GM21360 (cell line): ENCODE data around the gene MLLT6.
"Not testable (repeated sequence)": the region's sequence is repeated elsewhere in the genome, so short reads cannot be mapped to it uniquely, and the experiment has no call there.

Experiments used
- ATAC-seq: cut with Tn5 transposase; IDR thresholded peaks from one replicate; pipeline ENCODE4 v1.9.1; 2021; ENCODE audit warnings: mild to moderate bottlenecking, moderate library complexity; ENCODE audit not compliant: unreplicated experiment

Gene MLLT6

DNA sequence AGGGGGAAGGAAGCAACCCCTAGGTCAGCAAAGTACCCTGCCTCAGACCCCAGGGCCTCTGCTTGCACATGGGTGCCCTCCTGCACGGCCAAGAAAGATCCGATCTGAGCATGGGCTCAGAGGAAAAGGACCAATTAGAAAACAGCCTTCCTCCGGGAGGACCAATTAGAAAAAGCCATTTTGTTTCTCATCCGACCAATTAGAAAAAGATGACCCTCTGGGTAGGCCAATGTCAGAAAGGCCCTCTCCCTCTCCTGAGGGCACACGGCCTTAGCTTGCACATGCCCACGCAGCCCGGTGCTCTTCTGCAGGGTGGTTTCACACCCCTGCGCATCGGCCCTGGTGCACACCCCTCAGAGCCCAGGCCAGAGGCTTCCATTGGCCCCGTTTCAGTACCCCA is 20.0 kb downstream of the MLLT6 start:
- ATAC-seq = no peak

DNA sequence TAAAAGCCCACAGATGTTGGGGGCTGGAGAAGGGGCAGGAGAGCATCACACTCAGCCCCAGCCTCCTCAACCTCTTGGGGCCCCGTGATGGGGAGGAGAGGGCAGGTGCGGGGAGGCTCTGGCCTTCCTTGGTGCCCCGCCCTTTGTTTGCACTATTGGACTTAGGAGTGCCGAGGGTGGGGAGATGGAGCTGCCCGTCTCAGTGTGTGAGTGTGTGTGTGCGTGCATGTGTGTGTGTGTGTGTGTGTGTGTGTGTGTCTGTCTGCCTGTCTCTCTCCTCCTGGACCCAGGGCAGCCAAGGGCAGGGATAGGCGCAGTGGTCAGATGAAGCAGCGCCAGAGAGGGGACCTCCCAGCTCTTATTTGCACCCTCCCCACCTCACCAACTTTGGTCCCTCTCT is 21.1 kb downstream of the MLLT6 start:
- ATAC-seq = not testable (repeated sequence)

DNA sequence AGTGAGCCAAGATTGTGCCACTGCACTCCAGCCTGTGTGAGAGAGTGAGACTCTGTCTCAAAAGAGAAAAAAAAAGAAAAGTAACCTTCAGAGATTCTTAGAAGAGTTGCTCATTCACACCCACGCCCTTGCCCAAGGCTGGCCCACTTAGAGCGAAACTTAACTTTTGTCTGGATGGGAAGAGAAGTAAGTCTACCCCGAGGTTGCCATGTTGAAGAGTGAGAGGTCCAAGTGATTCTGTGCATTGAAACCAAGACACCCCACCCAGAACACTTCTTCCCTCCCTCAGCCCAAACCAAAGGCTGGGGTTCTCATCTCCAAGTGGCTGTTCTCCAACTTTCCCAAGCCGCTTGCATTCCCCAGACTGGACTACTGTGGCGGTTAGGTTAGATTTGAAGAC is 22.7 kb downstream of the MLLT6 start:
- no peak for ATAC-seq

DNA sequence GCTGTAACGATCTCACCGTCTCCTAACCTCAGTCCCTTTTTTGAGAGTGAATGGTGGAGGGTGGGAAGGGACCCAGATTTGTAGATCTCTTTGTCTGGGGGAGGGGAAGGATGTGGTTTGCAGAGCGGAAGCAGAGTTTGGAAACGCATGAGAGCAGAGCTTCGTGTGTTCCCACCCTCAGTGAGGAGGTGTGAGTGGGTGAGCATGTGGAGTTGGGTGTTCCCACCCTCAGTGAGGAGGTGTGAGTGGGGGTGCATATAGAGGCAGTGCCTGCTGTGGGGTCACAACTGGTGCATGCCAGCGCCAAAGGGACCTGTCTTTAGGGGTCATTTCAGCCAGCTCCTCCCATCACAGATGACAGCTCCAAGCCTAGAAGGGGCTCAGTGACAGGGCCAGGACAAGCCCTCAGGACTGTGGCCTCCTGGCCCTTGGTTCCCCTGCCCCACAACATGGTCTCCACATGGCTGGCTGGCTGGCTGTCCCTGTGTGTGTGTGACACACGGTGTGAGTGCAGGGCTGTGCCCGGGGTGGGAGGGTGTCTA is 23.3 kb downstream of the MLLT6 start:
- ATAC-seq = no peak

DNA sequence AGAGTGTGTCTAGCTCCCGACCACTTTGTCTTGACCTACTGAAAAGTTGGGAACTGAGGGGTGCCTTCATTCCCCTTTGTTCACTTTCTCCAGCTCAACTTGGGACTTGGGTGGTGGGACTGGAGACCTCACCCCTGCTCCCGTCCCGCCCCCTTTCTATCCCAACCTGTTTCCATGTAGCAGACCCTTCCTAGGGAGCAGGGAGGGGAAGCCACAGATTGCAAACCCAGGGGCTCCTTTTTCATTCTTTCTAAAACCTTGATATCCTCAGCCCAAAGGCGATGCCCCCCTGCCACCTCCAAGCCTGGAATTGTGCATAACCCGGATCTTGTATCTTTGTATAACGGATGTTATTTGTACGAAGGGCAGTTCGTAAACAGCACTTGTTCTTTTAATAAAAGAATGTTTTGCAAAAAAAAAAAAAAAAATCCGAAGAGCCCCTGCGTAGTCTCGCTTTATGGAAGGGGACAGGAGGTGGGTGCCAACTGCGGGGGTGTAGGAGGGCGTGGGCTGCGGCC is 24.4 kb downstream of the MLLT6 start:
- no peak for ATAC-seq

DNA sequence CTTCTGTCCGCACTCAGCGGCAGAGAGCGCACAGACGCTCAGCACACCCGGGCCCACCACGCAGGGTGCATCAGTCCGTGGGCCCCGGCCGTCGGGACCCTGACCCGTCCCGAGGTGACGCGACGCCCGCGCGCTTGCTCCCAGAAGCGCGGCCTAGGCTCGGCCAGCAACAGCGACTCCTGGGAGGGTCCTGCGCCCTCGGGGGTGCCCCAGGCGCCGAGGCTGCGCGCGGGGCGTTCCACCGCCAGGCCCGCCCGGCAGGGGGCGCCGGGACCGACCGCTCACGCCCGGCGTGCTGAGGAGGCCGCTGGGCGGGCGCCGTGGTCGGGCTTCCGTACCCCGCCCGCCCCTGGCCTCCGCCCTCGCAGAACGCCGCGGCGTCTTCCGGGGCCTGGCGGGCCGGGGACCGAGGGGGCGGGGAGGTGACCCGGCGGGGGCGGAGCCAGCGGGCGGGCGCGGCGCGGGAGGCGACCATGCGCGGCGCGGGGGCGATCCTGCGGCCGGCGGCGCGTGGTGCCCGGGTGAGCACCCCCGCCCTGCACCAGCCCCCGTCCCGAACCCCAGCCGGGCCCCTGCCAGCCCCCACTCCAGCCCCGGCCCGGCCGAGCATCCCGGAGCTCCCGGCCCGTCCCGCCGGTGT is 24.9 kb downstream of the MLLT6 start, which contains the start of gene CISD3:
CISD3 (plus strand) TSS at position 456 of the 640 bp plus-strand sequence; CDS start at position 474, 18 bp downstream.
- ATAC-seq = peak; percentile 74

DNA sequence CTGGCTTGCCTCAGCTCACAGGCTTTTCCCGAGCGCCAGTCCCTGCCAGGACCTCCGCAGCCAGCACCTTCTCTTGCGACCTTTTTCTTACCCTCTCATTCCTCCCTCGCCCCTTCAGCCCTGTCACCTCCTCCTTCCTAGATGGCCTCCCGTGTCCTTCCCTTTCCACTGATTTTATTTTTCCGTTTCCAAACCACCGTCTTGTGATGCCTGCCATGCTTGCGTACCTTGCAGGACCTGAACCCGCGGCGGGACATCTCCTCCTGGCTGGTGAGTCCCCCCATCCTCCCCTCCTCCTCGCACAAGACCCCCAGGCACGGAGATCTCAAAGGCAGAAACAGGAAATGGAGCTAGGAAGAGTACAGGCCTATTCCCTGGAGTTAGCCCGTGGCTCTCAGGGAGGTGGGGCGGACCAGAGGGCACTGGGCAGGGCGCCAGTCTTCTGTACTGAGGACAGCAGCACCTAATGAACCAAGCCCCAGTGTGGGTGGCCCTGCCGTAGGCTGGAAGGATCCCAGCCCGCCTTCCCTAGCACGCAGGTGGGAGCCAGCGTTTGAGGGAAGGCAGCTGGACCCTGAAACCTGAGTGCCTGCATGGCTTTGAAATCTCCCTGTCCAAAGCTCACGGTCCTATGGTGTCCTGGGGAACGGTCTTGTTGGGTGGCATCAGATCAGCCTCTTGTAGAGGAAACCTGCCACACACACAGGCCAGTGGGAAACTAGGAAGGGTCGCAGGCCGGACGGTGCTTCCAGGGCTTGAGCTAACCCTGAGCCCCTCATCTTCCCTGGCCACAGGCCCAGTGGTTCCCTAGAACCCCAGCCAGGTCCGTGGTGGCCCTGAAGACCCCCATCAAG is 25.7 kb downstream of the MLLT6 start:
- ATAC-seq = no peak

DNA sequence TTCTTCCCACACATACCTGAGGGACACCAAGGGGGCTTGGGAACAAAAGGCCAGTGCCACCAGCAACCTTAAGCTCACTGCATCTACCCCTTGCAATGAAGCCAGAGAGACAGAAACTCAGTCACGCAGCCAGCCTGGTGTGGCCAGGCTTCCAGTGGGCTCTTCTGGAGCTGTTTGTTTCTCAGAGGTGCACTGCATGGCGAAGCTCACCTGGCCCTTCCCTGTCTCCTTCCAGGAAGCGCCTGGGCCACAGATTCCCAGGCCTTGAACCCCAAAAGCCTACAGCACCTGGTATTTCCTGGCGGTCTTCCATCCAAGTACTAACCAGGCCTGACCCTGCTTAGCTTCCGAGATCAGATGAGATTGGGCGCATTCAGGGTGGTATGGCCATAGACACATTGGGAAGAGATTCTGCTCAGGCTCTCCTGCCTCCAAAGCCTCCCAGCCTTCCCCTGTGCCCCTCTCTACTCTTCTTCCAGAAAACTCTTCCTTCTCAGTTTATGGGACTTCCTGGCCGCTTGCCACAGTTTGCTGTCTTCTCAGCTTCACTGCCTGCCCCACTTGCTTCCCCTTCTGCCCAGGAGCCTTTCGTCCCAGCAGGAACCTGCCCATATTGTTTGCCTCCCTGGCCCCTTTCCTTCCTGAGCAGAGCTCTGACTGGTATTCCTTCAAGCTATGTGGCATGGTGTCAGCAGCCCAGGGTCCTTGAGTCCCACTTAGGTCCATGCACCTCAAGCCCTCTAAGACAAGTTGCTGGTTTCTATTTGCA is 26.6 kb downstream of the MLLT6 start:
- ATAC-seq = no peak

DNA sequence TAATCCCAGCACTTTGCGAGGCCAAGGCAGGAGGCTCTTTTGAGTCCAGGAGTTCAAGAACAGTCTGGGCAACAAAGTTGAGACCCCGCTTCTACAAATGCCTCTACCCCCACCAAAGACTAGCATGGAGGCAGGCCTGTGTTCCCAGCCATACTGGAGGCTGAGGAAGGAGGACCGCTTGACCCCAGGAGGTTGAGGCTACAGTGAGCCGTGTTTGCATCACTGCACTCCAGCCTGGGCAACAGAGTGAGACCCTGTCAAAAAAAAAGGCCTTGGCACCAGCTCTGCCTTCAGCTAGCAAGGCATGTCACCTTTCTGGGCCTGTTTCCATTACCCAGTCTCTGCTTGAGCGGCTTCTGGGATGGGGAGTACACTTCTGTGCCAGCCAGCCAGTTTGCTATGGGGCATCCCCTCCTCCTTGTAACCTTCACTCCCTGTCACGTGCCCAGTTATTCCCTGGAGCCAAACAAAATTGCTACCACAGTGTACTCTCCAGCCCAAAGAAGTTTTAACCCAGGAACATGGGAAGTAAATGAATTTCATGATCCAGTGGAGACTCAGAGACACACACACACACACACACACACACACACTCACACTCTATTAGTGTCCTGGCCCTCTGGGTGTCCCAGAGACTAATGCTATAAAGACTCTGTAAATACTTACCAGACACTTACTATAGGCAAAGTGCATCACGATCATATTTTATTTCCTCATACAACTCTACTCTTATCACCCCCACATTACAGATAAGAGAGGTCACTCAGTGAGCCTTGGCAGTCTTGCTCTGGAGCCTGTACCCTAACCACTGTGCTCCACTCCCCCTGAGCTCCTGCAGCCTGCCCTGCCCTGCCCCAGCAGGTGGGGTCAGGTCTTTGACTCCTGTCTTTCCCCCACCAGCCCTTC is 27.6 kb downstream of the MLLT6 start:
- no peak for ATAC-seq

DNA sequence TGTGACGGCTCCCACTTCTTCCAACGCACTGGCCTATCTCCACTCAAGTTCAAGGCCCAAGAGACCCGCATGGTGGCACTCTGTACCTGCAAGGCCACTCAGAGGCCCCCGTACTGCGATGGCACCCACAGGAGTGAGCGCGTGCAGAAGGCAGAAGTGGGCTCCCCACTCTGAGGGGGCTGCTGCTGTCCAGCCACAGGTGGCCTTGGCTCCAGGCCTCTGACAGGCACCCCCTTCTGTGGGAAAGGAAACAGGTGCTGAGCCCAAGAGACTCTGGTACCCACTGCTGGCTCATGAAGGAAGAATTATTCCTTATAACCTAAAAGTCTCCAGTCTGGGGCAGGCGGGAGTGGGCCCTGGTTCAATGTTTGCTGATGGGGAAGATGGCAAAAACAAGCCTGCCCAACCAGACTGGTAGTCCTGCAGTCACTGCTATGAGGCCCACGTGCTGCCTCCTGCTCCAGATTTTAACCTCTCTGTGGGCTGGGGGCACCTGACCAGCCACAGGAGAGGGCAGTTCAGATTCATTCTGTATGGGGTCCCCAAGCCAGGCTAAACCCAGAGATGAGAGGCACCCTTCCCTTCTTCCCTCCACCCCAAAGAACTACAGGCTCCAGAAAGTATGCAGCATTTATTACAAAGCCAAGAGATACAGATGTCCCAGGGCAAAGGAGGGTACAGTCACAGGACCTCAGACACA is 28.4 kb downstream of the MLLT6 start:
- no peak for ATAC-seq

DNA sequence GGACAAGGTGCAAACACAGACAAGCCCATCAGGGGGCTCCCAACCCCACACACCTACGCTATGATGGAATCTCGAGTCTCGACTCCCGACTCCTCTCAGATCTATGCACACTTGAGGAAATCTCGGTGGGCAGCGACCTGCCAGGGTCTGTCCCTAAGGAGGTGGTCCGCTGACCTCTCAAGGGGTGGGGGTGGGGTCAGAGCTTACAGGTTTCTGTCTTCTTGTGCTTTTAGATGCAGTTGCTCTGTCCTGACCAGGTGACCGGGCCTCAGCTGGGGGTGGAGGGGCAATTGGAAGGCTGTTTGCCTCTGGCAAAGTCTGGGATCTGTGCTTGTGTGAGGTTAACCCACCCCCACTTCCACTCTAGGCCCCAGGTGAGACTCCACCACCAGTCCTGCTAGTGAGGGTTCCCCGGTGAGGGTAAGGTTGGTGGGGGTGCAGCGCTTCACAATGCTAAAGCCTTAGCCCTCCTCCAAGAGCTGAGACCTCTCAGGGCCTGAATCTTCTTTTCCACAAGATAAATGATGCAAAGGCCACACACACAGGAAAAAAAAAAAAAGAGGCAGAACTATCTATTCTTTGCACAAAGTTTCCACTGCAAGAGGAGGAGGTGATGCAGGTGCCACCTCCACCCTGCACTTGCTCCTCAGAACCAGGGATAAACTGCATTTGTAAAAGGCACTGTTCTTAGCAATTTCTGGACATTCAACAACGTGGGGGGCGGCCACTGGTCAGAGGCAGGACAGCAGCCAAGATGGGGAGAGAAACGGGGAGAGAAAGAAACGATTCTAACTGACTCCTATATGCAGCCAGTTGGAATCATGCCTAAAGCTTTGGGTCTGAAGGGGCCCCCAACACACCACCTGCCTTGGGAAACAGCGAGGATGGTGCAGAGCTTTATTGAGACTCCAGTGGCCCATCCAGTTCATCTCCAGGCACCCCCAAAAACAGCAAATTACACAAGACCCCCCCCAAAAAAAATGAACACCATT is 29.2 kb downstream of the MLLT6 start:
- ATAC-seq = no peak

DNA sequence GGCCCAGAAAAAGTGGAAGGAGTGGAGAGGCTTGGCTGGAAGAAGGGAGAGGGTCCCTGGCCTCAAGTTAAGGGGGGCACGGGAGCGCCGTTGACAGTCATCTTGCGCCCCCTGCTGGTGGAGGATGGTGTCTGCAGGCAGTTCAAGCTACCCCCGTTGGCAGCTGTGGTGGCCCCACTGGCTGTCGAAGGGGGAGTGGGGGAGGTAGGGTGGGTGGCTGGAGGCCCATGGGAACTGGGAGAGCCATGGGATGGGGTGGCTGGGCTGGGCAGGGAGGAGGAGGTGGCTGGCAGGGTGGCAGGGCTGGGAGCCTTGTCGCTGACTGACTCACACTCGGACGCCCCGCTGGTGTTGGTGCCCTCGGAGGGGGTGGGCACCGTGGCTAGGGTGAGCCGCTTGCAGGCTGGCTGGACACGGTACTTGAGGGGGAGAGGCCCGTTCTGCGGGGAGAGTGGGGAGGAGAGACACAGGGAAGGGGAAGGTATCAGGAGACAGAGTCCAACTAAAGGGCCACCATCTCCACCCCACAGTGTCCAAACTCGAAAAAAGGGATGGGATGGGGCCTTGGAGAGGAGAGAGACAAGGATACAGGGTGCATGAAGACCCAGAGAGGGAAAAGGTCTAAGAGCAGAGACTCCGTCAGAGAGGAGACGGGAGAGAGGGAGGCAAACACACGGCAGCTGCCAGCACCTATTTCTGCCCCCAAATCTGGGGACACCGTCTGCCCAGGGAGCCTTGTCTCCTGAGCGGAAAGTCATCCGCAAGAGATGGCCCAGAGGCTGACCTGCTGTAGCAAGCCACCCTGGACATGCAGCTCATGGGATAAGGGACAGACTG is 30.3 kb downstream of the MLLT6 start:
- no peak for ATAC-seq

DNA sequence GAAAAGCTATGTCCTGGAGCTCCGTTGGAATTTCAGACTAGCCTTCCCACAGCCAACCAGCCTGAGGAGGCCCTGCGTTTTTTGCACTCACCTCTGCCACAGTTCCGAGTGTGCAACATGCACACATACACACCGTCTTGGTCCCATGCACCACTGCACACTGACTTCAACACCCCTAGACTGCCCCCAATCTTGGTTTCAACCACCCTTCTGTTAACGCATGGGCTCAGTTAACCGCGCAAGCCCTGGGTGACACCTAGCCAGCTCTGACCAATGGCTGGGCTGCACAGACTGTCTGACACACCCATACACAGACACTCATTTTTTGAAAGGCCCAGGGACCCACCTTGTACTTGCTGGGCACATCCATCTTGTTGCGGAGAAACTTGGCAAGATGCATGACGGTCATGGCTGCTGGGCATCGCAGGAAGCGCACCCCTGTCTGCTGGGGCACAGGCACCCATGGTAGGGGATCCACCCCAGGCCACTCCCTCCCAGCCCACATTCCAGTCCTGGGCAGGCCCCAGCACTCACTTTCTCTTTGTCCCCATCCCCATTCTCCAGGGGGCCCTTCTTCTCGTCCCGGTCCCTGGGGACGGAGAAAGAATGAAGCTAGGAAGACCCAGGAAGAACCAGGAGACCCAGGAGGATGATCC is 33.1 kb downstream of the MLLT6 start:
- no peak for ATAC-seq

DNA sequence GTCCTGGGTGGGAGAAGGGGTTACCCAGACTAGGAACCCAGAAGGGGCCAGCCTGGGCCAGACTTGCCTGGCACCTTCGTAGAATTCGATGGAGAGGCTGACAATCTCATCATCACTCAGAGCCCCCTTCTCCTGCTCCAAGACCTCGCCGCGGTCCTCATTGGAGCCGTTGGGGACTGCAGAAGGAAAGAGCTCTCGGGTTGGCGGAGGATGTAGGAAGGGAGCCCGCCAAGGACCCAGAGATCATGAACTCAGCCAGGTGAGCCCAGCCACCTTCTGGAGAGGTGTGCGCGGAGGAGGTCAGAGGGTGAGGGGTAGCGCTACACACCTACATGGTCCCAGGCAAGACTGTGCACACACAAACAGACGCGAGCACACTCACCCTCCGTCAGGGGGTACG is 33.6 kb downstream of the MLLT6 start:
- ATAC-seq = no peak

DNA sequence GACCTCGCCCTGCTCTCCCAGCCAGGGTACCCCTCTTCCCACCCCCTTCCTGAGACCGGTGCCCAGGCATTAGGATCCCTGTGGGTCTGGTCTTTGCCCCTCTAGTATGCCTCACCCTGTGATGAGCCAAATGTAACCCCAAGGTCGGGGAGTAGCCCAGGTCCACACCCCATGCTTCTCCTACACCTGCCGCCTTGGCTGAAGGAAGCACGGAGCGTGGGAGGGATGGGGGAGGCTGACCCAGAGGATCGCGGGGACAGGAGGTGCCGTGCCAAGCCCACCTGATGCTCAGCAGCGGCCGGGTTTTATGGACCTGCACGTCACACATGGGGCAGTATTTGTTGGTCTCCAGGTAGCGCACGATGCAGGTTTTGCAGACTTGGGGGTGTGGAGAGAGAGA is 34.2 kb downstream of the MLLT6 start:
- ATAC-seq = no peak

DNA sequence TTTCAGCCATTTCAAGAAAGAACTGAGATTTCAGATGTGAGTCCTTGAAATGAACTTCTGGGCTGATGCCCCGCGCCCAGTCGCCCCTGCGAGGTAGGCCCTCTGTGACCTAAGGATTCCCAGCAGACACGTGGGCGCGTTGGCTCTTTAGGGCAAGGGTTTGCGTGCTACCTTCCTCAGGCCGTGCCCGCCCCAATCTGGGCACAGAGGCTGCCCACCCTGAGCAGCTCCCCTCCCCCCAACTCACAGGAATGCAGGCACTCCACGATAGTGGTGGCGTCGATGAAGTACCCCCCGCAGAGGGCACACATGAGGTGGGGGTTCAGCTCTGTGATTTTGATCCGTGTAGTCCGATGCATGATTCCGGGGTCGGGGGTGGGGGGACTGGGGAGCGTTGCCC is 35.0 kb downstream of the MLLT6 start:
- no peak for ATAC-seq

DNA sequence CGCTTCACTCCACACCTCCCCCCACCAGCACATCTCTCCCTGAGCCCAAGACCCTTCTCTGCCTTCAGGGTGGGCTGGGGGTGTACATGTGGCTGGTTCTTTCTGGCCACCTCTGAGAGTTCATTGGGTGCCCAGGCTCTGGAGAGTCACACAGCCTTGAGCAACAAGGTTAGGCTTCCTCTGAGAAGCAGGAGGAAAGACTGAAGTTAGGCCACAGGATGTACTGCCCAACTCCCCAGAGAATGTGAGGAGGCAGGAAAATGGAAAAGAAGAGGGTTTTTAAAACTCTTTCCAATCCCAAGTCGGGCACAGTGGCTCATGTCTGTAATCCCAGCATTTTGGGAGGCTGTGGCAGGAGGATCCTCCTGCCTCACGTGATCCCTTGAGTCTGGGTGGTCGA is 35.7 kb downstream of the MLLT6 start:
- no peak for ATAC-seq
